ENCODE measurements around the gene PKD1L1.

- no peak for TF ChIP-seq CTCF (conservative IDR thresholded peaks at IDR 0.05; ENCODE audit: low read depth, low read length)
- no peak for TF ChIP-seq EZH2 (IDR thresholded peaks at IDR 0.05; ENCODE audit: borderline replicate concordance, low read depth, low read length, poor library complexity, severe bottlenecking)
Observed at GRCh38 chr7:47804767-47805545, 143.3 kb downstream of the PKD1L1 start.
